Neuronal stem cell (in vitro differentiated cells): Measurements from ENCODE around the gene MMP25.
A peak's percentile ranks its signal among the peaks of the same experiment; 100 is the strongest.

Experiments
- DNase-seq: peaks from one replicate; pipeline ENCODE4 v3.0.0-alpha.2; 2013; ENCODE audit warnings: low spot score
- H2AFZ ChIP-seq: one replicate; pipeline ENCODE4 v1.6.1; 2013; ENCODE audit warnings: mild to moderate bottlenecking, low read length, inconsistent platforms
- H2AK5ac ChIP-seq: 2 replicates; pipeline ENCODE4 v1.6.1; 2013; ENCODE audit warnings: low read depth, mild to moderate bottlenecking, inconsistent platforms, low read length, moderate library complexity, mixed read lengths
- H2BK120ac ChIP-seq: 2 replicates; pipeline ENCODE4 v1.6.1; 2013; ENCODE audit warnings: low read depth, mild to moderate bottlenecking, inconsistent platforms, low read length, moderate library complexity, mixed read lengths
- H2BK12ac ChIP-seq: one replicate; pipeline ENCODE4 v1.6.1; 2013; ENCODE audit warnings: low read length, inconsistent platforms
- H2BK15ac ChIP-seq: 2 replicates; pipeline ENCODE4 v1.6.1; 2013; ENCODE audit warnings: mild to moderate bottlenecking, low read length, inconsistent platforms, mixed read lengths
- H2BK5ac ChIP-seq: one replicate; pipeline ENCODE4 v1.6.1; 2013; ENCODE audit warnings: inconsistent platforms, mild to moderate bottlenecking, low read length, moderate library complexity
- H3K14ac ChIP-seq: one replicate; pipeline ENCODE4 v1.6.1; 2013; ENCODE audit warnings: low read length, inconsistent platforms
- H3K18ac ChIP-seq: 2 replicates; pipeline ENCODE4 v1.6.1; 2013; ENCODE audit warnings: low read length, inconsistent platforms
- H3K23ac ChIP-seq: 2 replicates; pipeline ENCODE4 v1.6.1; 2013; ENCODE audit warnings: low read depth, mild to moderate bottlenecking, mixed read lengths, low read length, inconsistent platforms; ENCODE audit not compliant: poor library complexity
- H3K27ac ChIP-seq: replicated peaks from 3 replicates; pipeline ENCODE4 v1.5.1; 2013; ENCODE audit warnings: low read length, inconsistent platforms
- H3K27me3 ChIP-seq, 3 experiments: 2 replicates each; pipeline ENCODE4 v1.6.1; 2013; ENCODE audit warnings: low read length in 3 of 3, mild to moderate bottlenecking in 2 of 3, inconsistent platforms in 1 of 3, low read depth in 1 of 3, mixed read lengths in 1 of 3, moderate library complexity in 1 of 3; ENCODE audit not compliant: control insufficient read depth in 3 of 3, insufficient read depth in 3 of 3
- H3K36me3 ChIP-seq, 2 donors: replicated peaks in 1 of 2; 2 replicates each; pipeline ENCODE4 v1.6.1; 2013; ENCODE audit warnings: low read length in 2 of 2; ENCODE audit not compliant: control insufficient read depth in 2 of 2, insufficient read depth in 2 of 2
- H3K4ac ChIP-seq: 2 replicates; pipeline ENCODE4 v1.6.1; 2013; ENCODE audit warnings: inconsistent platforms, mild to moderate bottlenecking, low read length, moderate library complexity
- H3K4me1 ChIP-seq, 2 donors: 1 replicate in 1 of 2; 2 replicates in 1 of 2; pipeline ENCODE4 v1.6.1; 2013; ENCODE audit warnings: low read length in 2 of 2, low read depth in 1 of 2; ENCODE audit not compliant: control insufficient read depth in 2 of 2, insufficient read depth in 1 of 2
- H3K4me2 ChIP-seq: one replicate; pipeline ENCODE4 v1.6.1; 2013; ENCODE audit warnings: mild to moderate bottlenecking, low read length, inconsistent platforms; ENCODE audit not compliant: insufficient read depth, poor library complexity, severe bottlenecking
- H3K4me3 ChIP-seq, 2 donors: 2 replicates each; pipeline ENCODE4 v1.5.1; 2013; ENCODE audit warnings: low read length in 2 of 2, mild to moderate bottlenecking in 2 of 2, inconsistent platforms in 1 of 2, moderate library complexity in 1 of 2
- H3K79me1 ChIP-seq: one replicate; pipeline ENCODE4 v1.6.1; 2013; ENCODE audit warnings: low read depth, mild to moderate bottlenecking, inconsistent platforms, low read length, moderate library complexity
- H3K9ac ChIP-seq: one replicate; pipeline ENCODE4 v1.6.1; 2013; ENCODE audit warnings: mild to moderate bottlenecking, low read depth, low read length, inconsistent platforms; ENCODE audit not compliant: poor library complexity
- H3K9me3 ChIP-seq, 2 donors: replicated peaks in 1 of 2; 2 replicates each; pipeline versions ENCODE3 to v1.6.1; 2013; ENCODE audit warnings: low read length in 2 of 2, mild to moderate bottlenecking in 2 of 2, inconsistent platforms in 1 of 2, low read depth in 1 of 2, mixed read lengths in 1 of 2, moderate library complexity in 1 of 2; ENCODE audit not compliant: control insufficient read depth in 2 of 2, insufficient read depth in 1 of 2
- H4K8ac ChIP-seq: one replicate; pipeline ENCODE4 v1.6.1; 2013; ENCODE audit warnings: low read depth, mild to moderate bottlenecking, inconsistent platforms, low read length, moderate library complexity
- H4K91ac ChIP-seq: one replicate; pipeline ENCODE4 v1.6.1; 2013; ENCODE audit warnings: low read length, low read depth, mild to moderate bottlenecking, inconsistent platforms; ENCODE audit not compliant: poor library complexity
- WGBS, 2 donors: extraction: QIAGEN DNeasy Blood & Tissue Kit; methylation state at CpG; one replicate each; pipeline ENCODE4 v1.1.7; 2013; ENCODE audit warnings: missing lambda C conversion rate in 2 of 2, mixed read lengths in 1 of 2; ENCODE audit not compliant: insufficient read length in 2 of 2, insufficient replicate concordance in 1 of 2; ENCODE audit errors: extremely low coverage in 2 of 2; 5-methylcytosine and 5-hydroxymethylcytosine counted together

MMP25 gene

DNA sequence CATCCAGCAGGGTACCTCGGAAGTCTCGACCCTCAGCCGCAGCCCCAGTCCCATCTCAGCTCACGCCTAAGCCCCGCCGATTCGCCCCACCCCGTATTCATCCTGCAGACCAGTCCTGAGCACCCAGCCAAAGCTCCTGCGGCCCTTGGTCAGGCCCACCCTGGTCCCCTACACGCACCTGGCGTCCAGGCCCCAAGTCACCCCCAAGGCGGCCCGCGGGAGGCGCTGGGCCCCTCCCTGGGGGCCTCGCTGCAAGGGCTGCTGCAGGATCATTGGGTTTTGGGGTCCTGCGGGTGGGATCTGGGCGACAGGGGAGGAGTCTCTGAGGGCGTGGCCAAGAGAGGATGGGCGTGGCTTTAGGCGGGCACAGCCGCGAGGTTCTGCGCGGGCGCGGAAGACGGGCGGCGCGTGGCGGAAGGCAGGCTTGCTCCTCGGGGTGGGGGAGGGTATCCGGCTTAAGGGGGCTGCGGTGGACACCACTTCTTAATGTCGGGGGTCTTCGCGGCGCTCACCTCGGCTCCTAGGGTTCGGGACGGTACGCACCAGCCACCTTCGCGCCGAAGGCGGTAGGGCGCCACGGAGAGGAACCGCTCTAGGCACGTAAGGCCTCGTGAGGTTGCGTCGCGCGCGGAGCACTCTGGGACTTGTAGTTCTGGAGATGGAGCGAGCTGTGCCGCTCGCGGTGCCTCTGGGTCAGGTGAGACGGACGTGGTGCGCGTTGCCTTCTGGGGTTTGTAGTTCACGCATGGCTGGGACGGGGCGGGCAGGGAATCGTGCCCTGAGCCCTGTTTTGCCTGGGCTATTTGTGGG lies 22.5 kb upstream of the MMP25 start, which contains the start of the genes HCFC1R1 and THOC6:
Gene HCFC1R1, minus strand, starts transcription at position 274 of the 810 bp plus-strand sequence. Its CDS starts 1 bp downstream, at position 273.
Gene THOC6, plus strand, starts transcription at position 367 of the 810 bp plus-strand sequence. Its CDS starts 292 bp downstream, at position 659.
- Histone ChIP-seq H2AFZ (peak within 1 kb of the TSS; percentile 95), H4K8ac (no peak within 1 kb of the TSS), H3K4me1 (peaks cover 23 to 26% of the 10 kb centered on the region in 2 donors), H3K27me3 (no peaks in the 10 kb centered on the region), H3K4ac (no peak within 1 kb of the TSS), H3K4me2 (peak within 1 kb of the TSS; percentile 100), H4K91ac (no peak within 1 kb of the TSS), H3K18ac (peak within 1 kb of the TSS; percentile 99), H3K79me1 (peaks cover 5% of the 10 kb centered on the region), H3K14ac (no peak within 1 kb of the TSS), H3K9ac (peak within 1 kb of the TSS; percentile 87), H2AK5ac (peak within 1 kb of the TSS; percentile 98), H2BK15ac (peak within 1 kb of the TSS; percentile 97), H3K23ac (peak within 1 kb of the TSS; percentile 96), H2BK120ac (peak within 1 kb of the TSS; percentile 64), H3K9me3 (no peaks in the 10 kb centered on the region), H3K4me3 (peak within 1 kb of the TSS; percentile 66 to 82), H2BK5ac (peak within 1 kb of the TSS; percentile 71), H3K36me3 (peaks cover 9 to 26% of the 10 kb centered on the region in 2 donors), H2BK12ac (peak within 1 kb of the TSS; percentile 81), H3K27ac (peak within 1 kb of the TSS; percentile 89)
- WGBS, 2 donors: no CpG with 5 or more reads among the region's 69 CpGs
- DNase-seq: peak; percentile 97

- DNase-seq: no peak
- Histone ChIP-seq H3K4me1 (peaks cover 23% of the 10 kb centered on the region in 2 donors), H2BK5ac (no peak overlapping the region), H2BK12ac (no peak overlapping the region), H3K9ac (no peak overlapping the region), H4K91ac (no peak overlapping the region), H4K8ac (no peak overlapping the region), H3K4me3 (no peak overlapping the region), H3K27me3 (no peaks in the 10 kb centered on the region), H3K36me3 (peaks cover 9 to 26% of the 10 kb centered on the region in 2 donors), H3K27ac (no peak overlapping the region), H3K14ac (no peak overlapping the region), H3K9me3 (no peaks in the 10 kb centered on the region), H3K23ac (no peak overlapping the region), H2BK120ac (no peak overlapping the region), H2AFZ (no peak overlapping the region), H3K4ac (no peak overlapping the region), H3K4me2 (no peak overlapping the region), H3K18ac (no peak overlapping the region), H3K79me1 (peaks cover 3% of the 10 kb centered on the region), H2BK15ac (no peak overlapping the region), H2AK5ac (no peak overlapping the region)
- WGBS, 2 donors: no CpG with 5 or more reads among the region's 18 CpGs
Observed at GRCh38 chr16:3025032-3026002, 21.0 kb upstream of the MMP25 start.

- no peak overlapping the region for H2BK120ac ChIP-seq
- no peak overlapping the region for H2AK5ac ChIP-seq
- no peak overlapping the region for H3K4me2 ChIP-seq
- H2AFZ ChIP-seq: no peak overlapping the region
- no peak overlapping the region for H3K14ac ChIP-seq
- H3K9ac ChIP-seq: no peak overlapping the region
- H4K91ac ChIP-seq: no peak overlapping the region
- no peak overlapping the region for H2BK5ac ChIP-seq
- no peak overlapping the region for H3K27ac ChIP-seq
- peaks cover 9 to 26% of the 10 kb centered on the region in 2 donors for H3K36me3 ChIP-seq
- H2BK12ac ChIP-seq: no peak overlapping the region
- H3K27me3 ChIP-seq: peaks cover 0 to 2% (median 0%) of the 10 kb centered on the region in 3 experiments
- no peak for DNase-seq
- H3K4me3 ChIP-seq: no peak overlapping the region
- H3K4ac ChIP-seq: no peak overlapping the region
- H2BK15ac ChIP-seq: no peak overlapping the region
- WGBS, 2 donors: no CpG with 5 or more reads among the region's 8 CpGs
- no peak overlapping the region for H4K8ac ChIP-seq
- H3K18ac ChIP-seq: no peak overlapping the region
- H3K4me1 ChIP-seq: peaks cover 23 to 27% of the 10 kb centered on the region in 2 donors
- peaks cover 3% of the 10 kb centered on the region for H3K79me1 ChIP-seq
- no peak overlapping the region for H3K23ac ChIP-seq
- H3K9me3 ChIP-seq: no peaks in the 10 kb centered on the region
Observed at GRCh38 chr16:3026003-3026378, 20.4 kb upstream of the MMP25 start.
